Measurements from ENCODE around the gene PCF11. TPM values are rescaled to one million over a fixed set of nuclear protein-coding genes. Genes with fewer than 3 reads are reported as not detected.
"Not testable (repeated sequence)": the region's sequence is repeated elsewhere in the genome, so short reads cannot be mapped to it uniquely, and the experiment has no call there.

Gene PCF11
- total RNA-seq, 2 experiments from 2014 or later, result 107 to 109 TPM

DNA sequence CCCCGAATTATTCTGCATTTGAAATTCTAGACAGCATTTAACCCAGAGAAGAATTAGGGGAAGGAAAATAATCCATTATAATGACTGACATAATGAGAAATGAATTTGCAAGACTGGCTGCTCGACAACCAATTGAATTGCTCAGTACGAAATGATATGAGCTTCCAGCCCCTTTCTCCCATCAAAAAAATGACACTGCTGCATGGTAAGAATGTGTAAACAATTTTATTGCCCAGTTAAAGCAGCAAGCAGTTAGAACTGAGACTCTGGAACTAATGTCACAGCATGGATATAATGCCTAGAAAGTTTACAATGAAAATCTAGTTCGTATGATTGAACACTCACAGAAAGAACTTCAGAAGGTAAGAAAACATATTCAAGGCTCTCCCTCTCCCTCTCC lies 24.7 kb upstream of the PCF11 start:
- Mint-ChIP-seq H3K4me1 (no peaks in the 10 kb centered on the region), H3K27ac (no peak overlapping the region), H3K27me3 (no peaks in the 10 kb centered on the region), H3K36me3 (no peaks in the 10 kb centered on the region), H3K9me3 (peaks cover 1% of the 10 kb centered on the region), H3K4me3 (no peak overlapping the region)
- DNase-seq, result no peak
- POLR2A ChIA-PET, result no interaction called here
- ATAC-seq (ENCODE audit: low read depth), result no peak

- H3K4me1 Mint-ChIP-seq; H3K27me3 Mint-ChIP-seq; DNase-seq; POLR2A ChIA-PET; H3K9me3 Mint-ChIP-seq; H3K27ac Mint-ChIP-seq; H3K36me3 Mint-ChIP-seq; H3K4me3 Mint-ChIP-seq; ATAC-seq (ENCODE audit: low read depth): not testable (repeated sequence)
Observed at GRCh38 chr11:83133266-83133665, 23.7 kb upstream of the PCF11 start.

- ATAC-seq (ENCODE audit: low read depth), result no peak
- POLR2A ChIA-PET, result no interaction called here
- Mint-ChIP-seq H3K9me3 (no peaks in the 10 kb centered on the region), H3K27ac (no peak overlapping the region), H3K36me3 (no peaks in the 10 kb centered on the region), H3K4me1 (peaks cover 4% of the 10 kb centered on the region), H3K4me3 (no peak overlapping the region), H3K27me3 (peaks cover 3% of the 10 kb centered on the region)
- no peak for DNase-seq
Observed at GRCh38 chr11:83139310-83139709, 17.6 kb upstream of the PCF11 start.

- H3K36me3 Mint-ChIP-seq, result no peaks in the 10 kb centered on the region
- POLR2A ChIA-PET, result no interaction called here
Observed at GRCh38 chr11:83140691-83141455, 16.1 kb upstream of the PCF11 start.

DNA sequence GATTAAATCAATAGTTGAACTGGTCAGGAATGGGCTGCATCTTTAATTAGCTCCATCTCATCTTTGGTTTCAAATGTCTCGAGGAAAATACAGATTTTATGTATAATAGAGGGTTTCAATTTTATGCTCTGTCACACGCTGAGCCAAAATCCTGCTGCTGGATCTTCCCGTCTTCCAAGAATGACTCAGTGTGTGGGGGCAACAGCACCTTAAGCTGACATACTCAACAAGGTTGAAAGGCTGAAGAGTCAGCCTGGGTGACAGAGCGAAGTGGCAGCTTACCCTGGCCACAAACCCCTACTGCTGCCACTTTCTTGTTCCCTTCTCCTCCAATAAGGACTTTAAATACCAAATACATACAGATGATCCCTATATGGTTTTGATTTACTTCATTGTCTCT lies 9.0 kb upstream of the PCF11 start:
- H3K4me1 Mint-ChIP-seq, result no peaks in the 10 kb centered on the region
- POLR2A ChIA-PET, result interaction anchor here (1.1 to 1.3 kb wide), 2 partner anchors 8 to 30 kb away, joined by 3 read pairs; no protein-coding TSS in a partner anchor

More at GRCh38 chr11:83140691-83141455, 16.1 kb upstream of the PCF11 start:
- peaks cover 3% of the 10 kb centered on the region for H3K27me3 Mint-ChIP-seq
- ATAC-seq (ENCODE audit: low read depth), result no peak
- H3K9me3 Mint-ChIP-seq, result no peaks in the 10 kb centered on the region
- H3K4me3 Mint-ChIP-seq, result no peak overlapping the region
- no peak overlapping the region for H3K27ac Mint-ChIP-seq
- no peak for DNase-seq
- H3K4me1 Mint-ChIP-seq, result peaks cover 4% of the 10 kb centered on the region

GRCh38 chr11:83150450-83150849 lies 6.5 kb upstream of the PCF11 start:
- Mint-ChIP-seq H3K27ac (no peak overlapping the region), H3K36me3 (no peaks in the 10 kb centered on the region), H3K27me3 (peaks cover 7% of the 10 kb centered on the region), H3K9me3 (no peaks in the 10 kb centered on the region), H3K4me3 (no peak overlapping the region), H3K4me1 (peaks cover 8% of the 10 kb centered on the region)
- ATAC-seq (ENCODE audit: low read depth) (no peak), DNase-seq (no peak)
- POLR2A ChIA-PET, result no interaction called here

More for the DNA sequence above, 9.0 kb upstream of the PCF11 start:
- Mint-ChIP-seq H3K4me3 (no peak overlapping the region), H3K9me3 (no peaks in the 10 kb centered on the region), H3K36me3 (no peaks in the 10 kb centered on the region), H3K27ac (no peak overlapping the region), H3K27me3 (peaks cover 10% of the 10 kb centered on the region)
- DNase-seq (no peak), ATAC-seq (ENCODE audit: low read depth) (no peak)

GRCh38 chr11:83151274-83151977 lies 5.5 kb upstream of the PCF11 start:
- H3K36me3 Mint-ChIP-seq, result no peaks in the 10 kb centered on the region
- no peak overlapping the region for H3K27ac Mint-ChIP-seq
- H3K4me3 Mint-ChIP-seq, result no peak overlapping the region
- POLR2A ChIA-PET, result interaction anchor here (0.6 kb wide), 1 partner anchor 23 kb away, joined by 3 read pairs; no protein-coding TSS in a partner anchor
- peaks cover 7% of the 10 kb centered on the region for H3K27me3 Mint-ChIP-seq
- no peaks in the 10 kb centered on the region for H3K9me3 Mint-ChIP-seq
- DNase-seq (no peak), ATAC-seq (ENCODE audit: low read depth) (no peak)
- H3K4me1 Mint-ChIP-seq, result peaks cover 10% of the 10 kb centered on the region

DNA sequence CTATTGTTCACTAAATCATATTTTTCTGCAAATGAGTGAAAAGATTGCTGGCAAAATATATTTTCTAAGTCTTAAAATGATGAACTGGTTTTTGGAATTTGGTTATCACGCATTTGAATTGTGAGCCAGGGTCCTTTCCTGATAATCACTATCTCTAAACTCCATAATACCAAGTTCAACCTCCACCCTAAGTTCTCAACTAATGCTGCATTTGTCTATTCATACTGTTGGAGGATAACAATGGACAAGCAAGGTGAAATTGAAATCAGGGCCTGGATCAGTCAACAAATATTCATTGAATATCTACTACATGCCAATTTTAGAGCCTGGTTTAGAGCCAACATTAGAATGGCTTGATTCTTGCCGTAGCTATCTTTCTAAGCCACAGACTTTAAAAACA lies 4.7 kb upstream of the PCF11 start:
- no peak overlapping the region for H3K4me3 Mint-ChIP-seq

DNA sequence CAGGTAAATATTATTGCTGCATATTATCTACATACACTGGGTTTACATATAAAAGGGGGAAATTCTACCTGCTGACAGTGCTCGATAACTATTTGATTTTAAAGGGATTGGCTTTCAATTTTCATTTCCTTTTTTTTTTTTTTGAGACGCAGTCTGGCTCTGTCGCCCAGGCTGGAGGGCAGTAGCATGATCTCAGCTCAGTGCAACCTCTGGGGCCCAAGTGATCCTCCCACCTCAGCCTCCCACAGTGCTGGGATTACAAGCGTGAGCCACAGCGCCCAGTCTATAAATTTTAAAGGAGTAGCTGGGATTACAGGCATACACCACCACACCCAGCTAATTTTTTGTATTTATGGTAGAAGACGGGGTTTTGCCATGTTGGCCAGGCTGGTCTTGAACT lies 3.2 kb upstream of the PCF11 start:
- ATAC-seq (ENCODE audit: low read depth) (no peak), DNase-seq (no peak)
- H3K27me3 Mint-ChIP-seq, result no peaks in the 10 kb centered on the region
- no peak overlapping the region for H3K4me3 Mint-ChIP-seq
- peaks cover 10% of the 10 kb centered on the region for H3K4me1 Mint-ChIP-seq
- POLR2A ChIA-PET, result interaction anchor here (1.0 kb wide), 1 partner anchor 37 kb away, joined by 4 read pairs; no protein-coding TSS in a partner anchor
- no peak overlapping the region for H3K27ac Mint-ChIP-seq
- no peaks in the 10 kb centered on the region for H3K9me3 Mint-ChIP-seq
- H3K36me3 Mint-ChIP-seq, result peaks cover 12% of the 10 kb centered on the region

More for the DNA sequence above, 4.7 kb upstream of the PCF11 start:
- Mint-ChIP-seq H3K9me3 (no peaks in the 10 kb centered on the region), H3K36me3 (peaks cover 3% of the 10 kb centered on the region), H3K27me3 (peaks cover 7% of the 10 kb centered on the region), H3K4me1 (peaks cover 10% of the 10 kb centered on the region), H3K27ac (no peak overlapping the region)
- POLR2A ChIA-PET, result no interaction called here
- ATAC-seq (ENCODE audit: low read depth), result no peak
- DNase-seq, result no peak

GRCh38 chr11:83156144-83156995 lies 561 bp upstream of the PCF11 start:
- no peak for DNase-seq
- Mint-ChIP-seq H3K36me3 (peaks cover 29% of the 10 kb centered on the region), H3K27ac (peak overlapping the region; percentile 100), H3K4me3 (peak overlapping the region; percentile 100), H3K27me3 (no peaks in the 10 kb centered on the region), H3K9me3 (no peaks in the 10 kb centered on the region), H3K4me1 (peaks cover 29% of the 10 kb centered on the region)
- peak; percentile 91 for ATAC-seq (ENCODE audit: low read depth)
- POLR2A ChIA-PET, result interaction anchor here (0.6 to 5.4 kb wide), 32 partner anchors 9 to 256 kb away, joined by 3 to 82 read pairs (median 5); partner anchors contain the start of genes ANKRD42, CCDC90B, DDIAS and PRCP

GRCh38 chr11:83157594-83158356 lies 844 bp downstream of the PCF11 start:
- Mint-ChIP-seq H3K9me3 (no peaks in the 10 kb centered on the region), H3K36me3 (peaks cover 36% of the 10 kb centered on the region), H3K4me1 (peaks cover 40% of the 10 kb centered on the region), H3K27me3 (no peaks in the 10 kb centered on the region), H3K27ac (peak overlapping the region; percentile 100), H3K4me3 (peak overlapping the region; percentile 100)
- ATAC-seq (ENCODE audit: low read depth) (no peak), DNase-seq (peak; percentile 69)
- POLR2A ChIA-PET, result interaction anchor here (0.9 to 5.4 kb wide), 22 partner anchors 10 to 257 kb away, joined by 3 to 82 read pairs (median 9); partner anchors contain the start of genes ANKRD42, CCDC90B, DDIAS and PRCP

DNA sequence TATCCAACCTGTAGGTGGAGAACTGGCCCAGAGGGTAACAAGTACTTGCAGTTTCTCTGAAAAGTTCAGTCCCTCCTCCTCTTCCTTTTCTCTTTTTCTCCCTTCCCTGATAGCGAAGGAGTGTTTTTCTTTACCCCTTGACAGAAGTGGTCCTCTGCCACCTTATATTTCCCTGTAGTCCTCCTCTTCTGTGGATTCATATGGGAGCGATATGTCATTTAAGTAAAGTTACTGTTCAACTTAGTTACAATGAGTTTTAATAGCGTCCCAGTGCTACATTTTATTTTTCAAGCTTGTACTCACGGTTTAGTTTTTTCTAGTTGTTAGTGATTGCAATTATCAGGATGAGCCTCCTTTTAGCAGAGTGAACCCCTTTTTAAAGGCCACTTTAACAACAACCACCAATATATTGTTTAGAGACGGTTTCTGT lies 1.4 kb downstream of the PCF11 start:
- Mint-ChIP-seq H3K9me3 (no peaks in the 10 kb centered on the region), H3K27me3 (no peaks in the 10 kb centered on the region), H3K4me1 (peaks cover 41% of the 10 kb centered on the region), H3K4me3 (peak overlapping the region; percentile 100), H3K36me3 (peaks cover 36% of the 10 kb centered on the region), H3K27ac (peak overlapping the region; percentile 100)
- ATAC-seq (ENCODE audit: low read depth) (no peak), DNase-seq (no peak)
- POLR2A ChIA-PET, result interaction anchor here (0.6 to 5.4 kb wide), 7 partner anchors 10 to 257 kb away, joined by 3 to 82 read pairs (median 7); partner anchors contain the start of genes DDIAS and RAB30
